ENCODE data around the gene HOXC9.

Gene HOXC9

DNA sequence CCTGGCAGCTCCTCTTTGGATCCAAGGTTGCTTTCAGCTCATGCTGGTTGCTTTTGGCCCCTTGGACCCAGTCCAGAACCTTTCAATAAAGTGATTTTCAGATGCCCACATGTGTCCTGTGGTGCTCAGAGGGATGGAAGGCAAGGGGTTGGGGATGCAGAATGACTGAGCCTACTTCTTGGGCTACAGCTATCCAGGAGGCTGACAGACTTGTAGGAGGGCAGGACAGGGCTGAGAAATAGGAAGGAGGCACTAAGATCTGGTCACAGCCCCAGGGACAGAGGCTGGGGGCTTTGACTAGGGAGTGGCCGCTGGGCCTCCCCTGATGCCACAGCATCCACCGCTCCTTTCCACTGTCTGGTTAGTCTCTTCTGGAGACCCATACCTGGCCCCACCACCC is 28.3 kb upstream of the HOXC9 start:
- Histone ChIP-seq H2AFZ (ENCODE audit: low read depth, low read length, severe bottlenecking) (no peak overlapping the region), H3F3A (ENCODE audit: insufficient read depth) (no peaks in the 10 kb centered on the region), H3K27me3 (ENCODE audit: low read length) (no peaks in the 10 kb centered on the region), H3K9me3 (ENCODE audit: insufficient read depth, low read length) (no peaks in the 10 kb centered on the region), H3K9me2 (replicated peaks; ENCODE audit: insufficient read depth, low read length) (no peaks in the 10 kb centered on the region), H3K36me3 (ENCODE audit: low read length) (no peaks in the 10 kb centered on the region), H3K4me2 (ENCODE audit: low read depth, low read length, poor library complexity, severe bottlenecking) (no peak overlapping the region), H3K9ac (ENCODE audit: low read length) (no peak overlapping the region), H4K20me1 (ENCODE audit: low read depth, low read length) (no peaks in the 10 kb centered on the region), H3K79me2 (ENCODE audit: insufficient read depth, low read length) (no peaks in the 10 kb centered on the region), H3K4me3 (ENCODE audit: insufficient read depth, low read length, poor library complexity, severe bottlenecking) (no peak overlapping the region), H3K27ac (ENCODE audit: low read depth, low read length) (no peak overlapping the region)
- TF ChIP-seq, protein P1, sequence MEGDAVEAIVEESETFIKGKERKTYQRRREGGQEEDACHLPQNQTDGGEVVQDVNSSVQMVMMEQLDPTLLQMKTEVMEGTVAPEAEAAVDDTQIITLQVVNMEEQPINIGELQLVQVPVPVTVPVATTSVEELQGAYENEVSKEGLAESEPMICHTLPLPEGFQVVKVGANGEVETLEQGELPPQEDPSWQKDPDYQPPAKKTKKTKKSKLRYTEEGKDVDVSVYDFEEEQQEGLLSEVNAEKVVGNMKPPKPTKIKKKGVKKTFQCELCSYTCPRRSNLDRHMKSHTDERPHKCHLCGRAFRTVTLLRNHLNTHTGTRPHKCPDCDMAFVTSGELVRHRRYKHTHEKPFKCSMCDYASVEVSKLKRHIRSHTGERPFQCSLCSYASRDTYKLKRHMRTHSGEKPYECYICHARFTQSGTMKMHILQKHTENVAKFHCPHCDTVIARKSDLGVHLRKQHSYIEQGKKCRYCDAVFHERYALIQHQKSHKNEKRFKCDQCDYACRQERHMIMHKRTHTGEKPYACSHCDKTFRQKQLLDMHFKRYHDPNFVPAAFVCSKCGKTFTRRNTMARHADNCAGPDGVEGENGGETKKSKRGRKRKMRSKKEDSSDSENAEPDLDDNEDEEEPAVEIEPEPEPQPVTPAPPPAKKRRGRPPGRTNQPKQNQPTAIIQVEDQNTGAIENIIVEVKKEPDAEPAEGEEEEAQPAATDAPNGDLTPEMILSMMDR (IDR thresholded peaks at IDR 0.05; ENCODE audit: insufficient read depth, low read length, poor library complexity, severe bottlenecking) = no peak
- no peak for TF ChIP-seq EZH2phosphoT487 (conservative IDR thresholded peaks at IDR 0.05; ENCODE audit: low read length)

- Histone ChIP-seq H3K9me2 (replicated peaks; ENCODE audit: insufficient read depth, low read length) (no peaks in the 10 kb centered on the region), H3K4me2 (ENCODE audit: low read depth, low read length, poor library complexity, severe bottlenecking) (no peak overlapping the region), H3F3A (ENCODE audit: insufficient read depth) (no peaks in the 10 kb centered on the region), H3K36me3 (ENCODE audit: low read length) (no peaks in the 10 kb centered on the region), H3K79me2 (ENCODE audit: insufficient read depth, low read length) (no peaks in the 10 kb centered on the region), H3K27me3 (ENCODE audit: low read length) (no peaks in the 10 kb centered on the region), H2AFZ (ENCODE audit: low read depth, low read length, severe bottlenecking) (no peak overlapping the region), H3K9me3 (ENCODE audit: insufficient read depth, low read length) (no peaks in the 10 kb centered on the region), H3K27ac (ENCODE audit: low read depth, low read length) (no peak overlapping the region), H3K9ac (ENCODE audit: low read length) (no peak overlapping the region), H3K4me3 (ENCODE audit: insufficient read depth, low read length, poor library complexity, severe bottlenecking) (no peak overlapping the region), H4K20me1 (ENCODE audit: low read depth, low read length) (no peaks in the 10 kb centered on the region)
- TF ChIP-seq, protein P1 (IDR thresholded peaks at IDR 0.05; ENCODE audit: insufficient read depth, low read length, poor library complexity, severe bottlenecking) = no peak
- TF ChIP-seq EZH2phosphoT487 (conservative IDR thresholded peaks at IDR 0.05; ENCODE audit: low read length) = no peak
These were observed 27.7 kb upstream of the HOXC9 start for GRCh38 chr12:53972152-53972702.

- Histone ChIP-seq H3F3A (ENCODE audit: insufficient read depth) (no peaks in the 10 kb centered on the region), H3K27ac (ENCODE audit: low read depth, low read length) (no peak within 1 kb of the TSS), H3K4me3 (ENCODE audit: insufficient read depth, low read length, poor library complexity, severe bottlenecking) (no peak within 1 kb of the TSS), H3K9me3 (ENCODE audit: insufficient read depth, low read length) (no peaks in the 10 kb centered on the region), H2AFZ (ENCODE audit: low read depth, low read length, severe bottlenecking) (no peak within 1 kb of the TSS), H3K79me2 (ENCODE audit: insufficient read depth, low read length) (no peaks in the 10 kb centered on the region), H3K27me3 (ENCODE audit: low read length) (no peaks in the 10 kb centered on the region), H4K20me1 (ENCODE audit: low read depth, low read length) (no peaks in the 10 kb centered on the region), H3K9ac (ENCODE audit: low read length) (no peak within 1 kb of the TSS), H3K4me2 (ENCODE audit: low read depth, low read length, poor library complexity, severe bottlenecking) (no peak within 1 kb of the TSS), H3K9me2 (replicated peaks; ENCODE audit: insufficient read depth, low read length) (no peaks in the 10 kb centered on the region), H3K36me3 (ENCODE audit: low read length) (no peaks in the 10 kb centered on the region)
- TF ChIP-seq EZH2phosphoT487 (conservative IDR thresholded peaks at IDR 0.05; ENCODE audit: low read length) = no peak
- TF ChIP-seq, protein P1 (IDR thresholded peaks at IDR 0.05; ENCODE audit: insufficient read depth, low read length, poor library complexity, severe bottlenecking) = no peak
These were observed 27.2 kb upstream of the HOXC9 start, which contains the start of gene HOXC11 for GRCh38 chr12:53972722-53973235. TSS of gene HOXC11 (plus strand) at chr12:53973126. CDS start at chr12:53973242, 116 bp downstream.
